Body of pancreas (tissue), 4 donors: ENCODE data around the gene CNOT10.

ENCODE experiments used
- CTCF ChIP-seq, 7 experiments: fragments of 450-650 bp in 4 of 7; fragments of 200-600 bp in 3 of 7; sonication (generic) in 3 of 7; IDR thresholded peaks; one replicate each; pipeline ENCODE4 v1.5.1; 2016 to 2019; ENCODE audit warnings: antibody characterized with exemption in 7 of 7
- POLR2A ChIP-seq, 3 donors: fragments of 450-650 bp; IDR thresholded peaks; one replicate each; pipeline ENCODE4 v1.6.1; 2016; ENCODE audit warnings: antibody characterized with exemption in 3 of 3, mild to moderate bottlenecking in 2 of 3

- TF ChIP-seq CTCF (IDR thresholded peaks at IDR 0.05) (no peak), POLR2A (IDR thresholded peaks at IDR 0.05) (no peak)
Observed at GRCh38 chr3:32703491-32703972, 18.5 kb downstream of the CNOT10 start.
